Left ventricle myocardium superior (tissue), 1 donor: ENCODE results near the gene PRRT4. TPM values are rescaled to one million over a fixed set of nuclear protein-coding genes. Genes with fewer than 3 reads are reported as not detected.

Experiments
- ATAC-seq: fragments of 200-7000 bp; cut with Tn5 transposase; one replicate; pipeline ENCODE4 v1.9.1; 2020; ENCODE audit warnings: mild to moderate bottlenecking, moderate library complexity
- DNase-seq: peaks from one replicate; pipeline ENCODE4 v3.0.0-alpha.2; 2020
- intact Hi-C: fragments of 100-400 bp; cut with micrococcal nuclease; formaldehyde crosslinking; loops from one replicate; pipeline ENCODE4 v1.11.0; 2022
- total RNA-seq: library from RNA; stranded (reverse); fragmentation: NEBNext Ultra II Directional; extraction: Animal tissue kit (Norgen Biotek cat#: 25700); gene quantifications from one replicate; pipeline ENCODE4 v1.2.1, GENCODE V29; 2021
- donor health status: DM: no; HTN: yes; CAD: no; lungs with severe emphysema.

PRRT4 gene
- total RNA-seq, 1 donor from 2014 or later, result 1.6 TPM

DNA sequence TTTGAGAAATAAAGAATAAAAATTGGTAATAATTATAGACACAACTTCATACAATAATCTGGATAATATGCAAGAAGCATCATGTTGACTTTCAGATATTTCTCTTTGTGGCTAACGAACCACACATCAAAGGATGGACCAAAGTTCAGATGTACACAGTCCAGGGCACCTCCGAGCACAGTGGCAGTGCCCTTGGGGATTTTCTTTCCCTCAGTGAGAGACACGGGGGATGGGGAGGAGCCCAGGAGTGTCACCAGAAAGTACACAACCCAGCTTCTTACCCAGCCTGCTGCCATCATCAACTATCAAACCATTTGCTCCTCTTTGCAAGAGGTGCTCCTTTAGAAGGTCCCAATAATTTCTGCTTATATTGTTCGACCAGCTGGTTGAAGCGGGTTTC, 51.0 kb downstream of the PRRT4 start:
- intact Hi-C loops, result no loop called here
- ATAC-seq, result no peak
- no peak for DNase-seq

DNA sequence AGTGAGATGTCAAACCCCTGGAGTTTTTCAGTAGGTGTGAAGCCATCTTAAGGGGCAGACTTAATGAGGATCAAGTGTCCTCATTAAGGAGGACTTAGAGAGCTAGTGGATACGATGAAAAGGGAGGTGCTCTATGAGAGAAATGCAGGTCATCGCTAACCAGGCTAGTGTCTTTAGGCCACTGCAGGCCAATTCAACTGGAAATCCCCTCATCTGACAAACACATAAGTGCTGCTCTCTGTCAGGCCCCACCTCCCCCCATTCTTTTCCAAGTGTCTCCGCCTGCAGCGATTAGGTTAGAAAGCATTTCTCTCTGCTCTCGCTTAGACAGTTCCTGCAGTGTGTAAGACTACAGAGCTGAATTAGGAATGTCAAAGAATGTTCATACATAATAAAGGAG, 51.5 kb downstream of the PRRT4 start:
- DNase-seq, result no peak

DNA sequence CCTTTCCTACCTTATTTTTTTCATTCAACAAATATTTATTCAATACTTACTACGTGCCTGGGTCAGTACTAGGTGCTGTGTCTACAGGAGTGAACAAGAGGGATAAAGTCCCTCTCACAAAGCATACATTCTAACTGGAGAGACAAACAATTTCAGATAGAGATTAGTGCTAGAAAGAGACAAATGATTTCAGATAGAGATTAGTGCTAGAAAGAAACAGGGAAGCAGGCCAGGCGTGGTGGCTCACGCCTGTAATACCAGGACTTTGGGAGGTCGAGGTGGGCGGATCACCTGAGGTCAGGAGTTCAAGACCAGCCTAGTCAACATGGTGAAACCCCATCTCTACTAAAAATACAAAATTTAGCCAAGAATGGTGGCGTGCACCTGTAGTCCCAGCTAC, 52.4 kb downstream of the PRRT4 start:
- DNase-seq (no peak), ATAC-seq (no peak)
- intact Hi-C loops, result no loop called here

More for the DNA sequence above, 51.5 kb downstream of the PRRT4 start:
- ATAC-seq, result no peak
- intact Hi-C loops, result no loop called here

DNA sequence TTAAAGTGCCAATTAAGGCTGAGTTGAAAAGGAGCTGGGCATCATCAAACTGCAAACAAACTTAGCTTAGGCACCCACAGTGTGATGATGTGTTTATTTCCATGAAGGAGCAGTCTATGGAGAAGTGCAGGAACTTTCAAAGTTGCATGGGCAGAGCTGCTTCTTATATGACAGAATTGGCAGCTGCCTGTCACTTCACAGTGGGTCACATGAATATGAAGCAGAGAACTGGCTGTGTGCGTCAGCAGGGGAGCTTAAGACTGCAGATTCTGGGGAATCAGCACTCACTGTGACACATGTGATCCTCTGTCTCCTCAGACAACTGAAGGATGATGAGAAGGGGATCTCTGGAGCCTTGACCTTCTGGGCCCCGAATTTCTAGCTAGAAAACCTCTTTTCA, 54.4 kb downstream of the PRRT4 start:
- intact Hi-C loops, result no loop called here

DNA sequence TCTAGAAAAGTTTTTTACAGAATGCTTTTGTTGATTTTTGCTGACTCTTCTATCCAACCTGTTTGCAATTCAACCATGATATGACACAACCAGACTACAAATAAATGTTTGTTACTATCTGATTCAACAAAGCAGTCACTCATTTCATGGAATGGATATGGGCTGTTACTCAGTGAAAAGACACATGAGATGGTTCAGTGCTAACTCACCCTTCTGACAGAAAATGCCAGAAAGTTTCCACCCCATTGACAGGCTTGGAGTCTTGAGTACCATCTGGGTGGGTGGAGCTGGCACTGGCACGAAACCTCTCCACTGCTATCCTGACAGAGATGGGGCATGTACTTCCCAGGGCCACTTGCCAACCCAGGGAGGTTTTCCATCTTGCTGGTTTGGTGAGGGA, 57.3 kb downstream of the PRRT4 start:
- intact Hi-C loops, result no loop called here
- ATAC-seq (no peak), DNase-seq (no peak)

More for the DNA sequence above, 54.4 kb downstream of the PRRT4 start:
- ATAC-seq (no peak), DNase-seq (no peak)

DNA sequence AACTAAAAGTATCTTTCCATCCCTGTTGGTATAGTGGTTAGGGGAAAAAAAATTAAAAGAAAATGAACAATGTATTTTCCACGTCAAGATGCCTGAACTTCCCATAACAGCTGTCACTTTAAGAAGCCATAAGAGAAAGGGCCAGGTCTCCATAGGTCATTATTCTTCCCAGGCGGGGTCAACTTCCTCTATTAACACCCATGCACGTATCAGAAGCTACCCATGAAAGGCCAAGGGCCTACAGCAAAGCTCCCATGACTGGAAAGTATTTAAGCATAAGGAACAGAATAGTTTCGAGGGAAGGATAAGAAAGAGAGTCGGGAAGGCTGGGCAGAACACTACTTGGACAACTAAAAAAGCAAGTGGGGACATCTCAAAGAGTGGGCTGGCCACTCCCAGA, 57.8 kb downstream of the PRRT4 start:
- DNase-seq (no peak), ATAC-seq (no peak)
- intact Hi-C loops, result no loop called here

DNA sequence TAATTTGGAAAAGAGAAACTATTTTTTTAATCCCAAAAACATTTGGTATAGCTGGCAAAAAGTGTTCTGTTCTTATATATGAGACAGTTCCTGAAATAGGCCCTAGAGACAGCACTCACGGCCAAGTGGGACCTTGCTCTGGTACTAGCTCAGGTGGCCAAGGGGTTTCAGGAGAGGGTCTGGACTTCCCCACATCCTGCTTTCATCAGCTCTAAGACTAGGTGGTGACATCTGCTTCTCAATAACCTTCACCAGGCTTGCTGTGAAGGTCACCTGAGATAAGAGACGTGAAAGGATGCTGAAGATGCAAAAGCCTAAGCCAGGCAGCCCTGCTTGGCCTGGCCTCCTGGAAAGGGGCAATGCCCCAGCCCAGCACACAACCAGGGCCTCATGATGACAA, 58.4 kb downstream of the PRRT4 start:
- ATAC-seq (no peak), DNase-seq (no peak)
- intact Hi-C loops, result no loop called here

DNA sequence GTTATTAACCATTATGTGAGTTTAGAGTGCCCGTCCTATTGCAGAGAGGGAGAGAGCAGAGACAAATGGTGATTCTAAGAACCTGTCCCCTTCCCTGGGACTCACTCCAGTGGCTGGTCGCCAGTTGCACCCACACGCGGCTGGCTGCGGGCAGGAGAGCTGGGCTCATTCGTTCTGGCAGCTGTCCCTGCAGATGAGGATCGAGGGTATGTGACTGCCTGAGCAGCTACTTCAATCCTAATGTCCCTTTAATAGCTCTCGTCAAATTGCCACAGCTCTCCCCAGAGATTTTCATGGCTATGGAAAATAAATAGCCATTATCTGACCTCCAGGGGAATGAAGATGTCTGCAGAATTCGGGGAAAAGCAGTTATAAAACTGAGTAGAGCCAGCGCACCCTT, 59.4 kb downstream of the PRRT4 start:
- intact Hi-C loops, result no loop called here
- ATAC-seq (peak; percentile 64), DNase-seq (peak; percentile 55)

Other genes with a start within 250 kb of the PRRT4 start
- 0.42 TPM for gene LEP, start 120.4 kb downstream of the PRRT4 start, total RNA-seq
- 36.0 TPM for gene RBM28, start 17.8 kb downstream of the PRRT4 start, total RNA-seq
- 20.7 TPM for gene IMPDH1, start 48.3 kb upstream of the PRRT4 start, total RNA-seq
- gene HILPDA, start 94.2 kb upstream of the PRRT4 start, total RNA-seq, result 6.9 TPM
- gene METTL2B, start 115.1 kb upstream of the PRRT4 start, total RNA-seq, result 19.4 TPM